PC-9 (cell line): Measurements from ENCODE around the gene ANKRD63. TPM values are rescaled to one million over a fixed set of nuclear protein-coding genes. Genes with fewer than 3 reads are reported as not detected.

Experiments used
- BruUV-seq: library from RNA; stranded (reverse); fragments of 400-500 nt; replicated peaks from 2 replicates; lab custom pipeline; 2021; lab: Mats Ljungman, UMichigan
- CTCF ChIA-PET: fragments of 300-600 bp; sonication (Branson Sonifier 250); formaldehyde crosslinking; loops from one replicate; lab custom pipeline; 2022; ENCODE audit warnings: antibody characterized with exemption; lab: Charles Lee
- POLR2A ChIA-PET: fragments of 300-600 bp; sonication (Branson Sonifier 250); formaldehyde crosslinking; loops from one replicate; lab custom pipeline; 2022; ENCODE audit warnings: antibody characterized with exemption; ENCODE audit not compliant: unreplicated experiment; lab: Charles Lee
- DNase-seq, 2 experiments: peaks; one replicate each; pipeline versions ENCODE4 v3.0.0 to v3.0.0-alpha.2; 2015 to 2022; ENCODE audit warnings: mixed read lengths in 1 of 2
- H2AFZ ChIP-seq: fragments of 200-600 bp; sonication (generic); 2 replicates; pipeline ENCODE4 v1.8.1; 2017; ENCODE audit warnings: antibody characterized with exemption
- H3F3A ChIP-seq: fragments of 200-600 bp; sonication (generic); 2 replicates; pipeline ENCODE4 v1.8.1; 2017; ENCODE audit warnings: antibody characterized with exemption, mild to moderate bottlenecking, low read depth; ENCODE audit not compliant: insufficient read depth
- H3K27ac ChIP-seq: fragments of 200-600 bp; sonication (generic); 2 replicates; pipeline ENCODE4 v1.6.1; 2016; ENCODE audit warnings: mixed run types
- H3K27me3 ChIP-seq: fragments of 200-600 bp; sonication (generic); 2 replicates; pipeline ENCODE4 v1.6.1; 2016; ENCODE audit warnings: low read depth, mixed run types; ENCODE audit not compliant: insufficient read depth
- H3K36me3 ChIP-seq: fragments of 200-600 bp; sonication (generic); 2 replicates; pipeline ENCODE4 v1.6.1; 2016; ENCODE audit warnings: low read depth, mixed run types
- H3K4me1 ChIP-seq: fragments of 200-600 bp; sonication (generic); replicated peaks from 2 replicates; pipeline ENCODE4 v1.6.1; 2016; ENCODE audit warnings: mixed run types; ENCODE audit not compliant: insufficient read depth
- H3K4me2 ChIP-seq: fragments of 200-600 bp; sonication (generic); 2 replicates; pipeline ENCODE4 v1.6.1; 2017; ENCODE audit warnings: mixed run types
- H3K4me3 ChIP-seq: fragments of 200-600 bp; sonication (generic); 2 replicates; pipeline ENCODE4 v1.6.1; 2016; ENCODE audit warnings: mixed run types
- H3K79me2 ChIP-seq: fragments of 200-600 bp; sonication (generic); 2 replicates; pipeline ENCODE4 v1.6.1; 2017; ENCODE audit warnings: low read depth, mixed run types
- H3K9me2 ChIP-seq: fragments of 200-600 bp; sonication (generic); 2 replicates; pipeline ENCODE4 v1.8.1; 2017; ENCODE audit warnings: mild to moderate bottlenecking; ENCODE audit not compliant: insufficient read depth
- H3K9me3 ChIP-seq: fragments of 200-600 bp; sonication (generic); 2 replicates; pipeline ENCODE4 v1.8.1; 2016; ENCODE audit warnings: low read depth; ENCODE audit not compliant: insufficient read depth
- H4K20me1 ChIP-seq: fragments of 200-600 bp; sonication (generic); 2 replicates; pipeline ENCODE4 v1.8.1; 2017; ENCODE audit not compliant: insufficient read depth
- EZH2 ChIP-seq: fragments of 200-600 bp; sonication (generic); IDR thresholded peaks from 2 replicates; pipeline ENCODE4 v1.8.0; 2017; ENCODE audit warnings: antibody characterized with exemption, low read depth
- intact Hi-C: fragments of 100-400 bp; cut with micrococcal nuclease; formaldehyde crosslinking; loops from one replicate; pipeline ENCODE4 v1.10.0; 2022; ENCODE audit not compliant: unreplicated experiment
- total RNA-seq: library from RNA; stranded (reverse); gene quantifications from 2 replicates; pipeline ENCODE4 v1.2.3, GENCODE V29; 2021
- TF ChIP-seq, protein P1 (sequence below): fragments of 200-600 bp; sonication (generic); conservative IDR thresholded peaks from 2 replicates; pipeline ENCODE4 v1.6.1; 2017; ENCODE audit warnings: mixed run types, antibody characterized with exemption, mild to moderate bottlenecking, moderate library complexity

The ANKRD63 gene
- total RNA-seq, 1 experiment from 2014 or later = not detected

DNA sequence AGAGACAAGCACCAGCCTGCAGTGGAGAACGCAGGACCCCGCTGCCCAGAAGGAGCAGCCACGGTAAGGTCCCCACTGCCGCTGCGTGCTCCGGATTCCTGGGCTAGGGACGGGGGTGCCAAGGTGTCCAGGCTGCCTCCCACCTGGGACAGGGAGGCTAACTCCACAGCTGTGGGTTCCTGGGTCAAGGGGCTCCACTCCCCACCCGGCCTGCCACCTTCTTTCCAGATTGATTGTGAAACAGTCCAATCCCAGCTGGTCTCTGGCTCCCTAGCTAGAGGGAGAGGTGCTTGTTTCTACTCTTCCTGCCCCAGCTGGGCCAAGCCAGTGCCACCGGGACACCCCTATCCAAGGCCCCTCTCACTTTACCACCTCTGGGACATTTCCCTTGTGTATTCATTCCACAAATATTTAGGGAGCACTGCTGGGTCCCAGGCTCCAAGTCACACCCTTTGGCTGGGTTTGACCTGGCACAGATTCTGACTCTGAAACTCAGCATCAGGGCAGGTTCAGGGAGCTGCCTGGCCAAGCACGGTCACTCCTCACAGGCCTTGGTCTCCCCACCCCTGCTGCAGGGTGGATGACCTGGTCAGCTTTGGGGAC lies 42.1 kb downstream of the ANKRD63 start:
- TF ChIP-seq, protein P1, sequence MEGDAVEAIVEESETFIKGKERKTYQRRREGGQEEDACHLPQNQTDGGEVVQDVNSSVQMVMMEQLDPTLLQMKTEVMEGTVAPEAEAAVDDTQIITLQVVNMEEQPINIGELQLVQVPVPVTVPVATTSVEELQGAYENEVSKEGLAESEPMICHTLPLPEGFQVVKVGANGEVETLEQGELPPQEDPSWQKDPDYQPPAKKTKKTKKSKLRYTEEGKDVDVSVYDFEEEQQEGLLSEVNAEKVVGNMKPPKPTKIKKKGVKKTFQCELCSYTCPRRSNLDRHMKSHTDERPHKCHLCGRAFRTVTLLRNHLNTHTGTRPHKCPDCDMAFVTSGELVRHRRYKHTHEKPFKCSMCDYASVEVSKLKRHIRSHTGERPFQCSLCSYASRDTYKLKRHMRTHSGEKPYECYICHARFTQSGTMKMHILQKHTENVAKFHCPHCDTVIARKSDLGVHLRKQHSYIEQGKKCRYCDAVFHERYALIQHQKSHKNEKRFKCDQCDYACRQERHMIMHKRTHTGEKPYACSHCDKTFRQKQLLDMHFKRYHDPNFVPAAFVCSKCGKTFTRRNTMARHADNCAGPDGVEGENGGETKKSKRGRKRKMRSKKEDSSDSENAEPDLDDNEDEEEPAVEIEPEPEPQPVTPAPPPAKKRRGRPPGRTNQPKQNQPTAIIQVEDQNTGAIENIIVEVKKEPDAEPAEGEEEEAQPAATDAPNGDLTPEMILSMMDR = no peak
- TF ChIP-seq EZH2 = no peak
- Histone ChIP-seq H2AFZ (no peak overlapping the region), H3K4me2 (peak overlapping the region; percentile 42), H3K4me1 (peaks cover 49% of the 10 kb centered on the region), H3K79me2 (no peaks in the 10 kb centered on the region), H3K4me3 (no peak overlapping the region), H3K27me3 (no peaks in the 10 kb centered on the region), H3K9me2 (no peaks in the 10 kb centered on the region), H3K36me3 (no peaks in the 10 kb centered on the region), H3K9me3 (no peaks in the 10 kb centered on the region), H3K27ac (no peak overlapping the region), H4K20me1 (no peaks in the 10 kb centered on the region), H3F3A (peaks cover 19% of the 10 kb centered on the region)
- DNase-seq = no peak
- intact Hi-C loops = no loop called here
- CTCF ChIA-PET = interaction anchor here (1.7 kb wide), 1 partner anchor 23 kb away, joined by 6 read pairs; no protein-coding TSS in a partner anchor
- BruUV-seq = no TSS peak
- POLR2A ChIA-PET = no interaction called here

DNA sequence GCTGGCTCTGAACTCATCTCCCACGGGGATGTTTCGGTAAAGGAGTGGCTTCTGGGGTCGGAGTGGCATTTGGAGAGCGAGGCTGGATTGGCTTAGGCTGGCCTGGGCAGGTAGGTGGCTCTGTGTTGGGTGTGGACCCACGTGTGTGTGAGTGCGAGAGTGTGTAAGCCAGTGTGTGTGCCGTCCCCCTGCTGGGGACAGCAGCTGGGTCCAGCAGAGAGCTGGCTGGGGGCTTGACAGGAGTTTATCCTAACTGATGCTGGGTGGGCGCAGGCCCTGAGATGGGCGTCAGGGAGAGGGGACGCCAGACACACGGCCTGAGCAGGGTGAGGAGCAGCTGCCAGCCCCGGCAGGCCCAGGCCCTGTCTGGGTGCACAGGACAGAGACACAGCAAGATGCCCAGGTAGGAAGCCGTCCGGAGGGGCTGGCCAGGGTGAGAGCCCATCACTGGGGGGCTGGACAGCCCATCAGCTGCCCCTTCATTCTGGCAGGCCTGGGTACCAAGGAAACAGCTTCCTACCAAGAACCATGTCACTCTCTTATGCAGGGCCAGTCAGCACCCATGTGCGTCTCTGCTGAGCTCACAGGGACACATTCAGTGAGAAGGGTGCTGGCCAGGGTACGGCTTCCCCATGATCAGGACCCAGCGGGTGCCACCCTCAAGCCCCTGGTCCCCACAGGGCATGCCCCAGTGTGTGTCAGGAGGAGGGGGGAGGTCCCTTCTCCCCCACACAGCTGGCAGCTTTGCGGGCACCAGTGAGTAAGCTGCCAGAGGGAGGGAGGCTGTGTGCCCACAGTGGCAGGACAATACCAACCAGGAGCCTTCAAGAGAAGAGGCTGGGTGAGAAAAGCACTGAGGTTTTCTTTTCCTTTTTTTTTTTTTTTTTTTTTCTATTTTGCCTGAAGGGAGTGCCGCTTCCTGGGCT lies 42.9 kb downstream of the ANKRD63 start:
- TF ChIP-seq, protein P1 = no peak
- TF ChIP-seq EZH2 = no peak
- peak overlapping the region; percentile 88 for H3K4me2 ChIP-seq
- peaks cover 13% of the 10 kb centered on the region for H3F3A ChIP-seq
- DNase-seq = no peak
- H3K79me2 ChIP-seq = no peaks in the 10 kb centered on the region
- H3K9me2 ChIP-seq = no peaks in the 10 kb centered on the region
- H3K9me3 ChIP-seq = no peaks in the 10 kb centered on the region
- intact Hi-C loops = loop anchor here (2.0 kb wide), 1 partner anchor 27 kb away; no protein-coding TSS in a partner anchor
- H3K36me3 ChIP-seq = no peaks in the 10 kb centered on the region
- no peak overlapping the region for H3K27ac ChIP-seq
- no TSS peak for BruUV-seq
- no peaks in the 10 kb centered on the region for H3K27me3 ChIP-seq
- H4K20me1 ChIP-seq = no peaks in the 10 kb centered on the region
- H3K4me3 ChIP-seq = no peak overlapping the region
- CTCF ChIA-PET = interaction anchor here (0.6 to 2.3 kb wide), 4 partner anchors 22 to 34 kb away, joined by 5 to 28 read pairs (median 6); no protein-coding TSS in a partner anchor
- peaks cover 49% of the 10 kb centered on the region for H3K4me1 ChIP-seq
- POLR2A ChIA-PET = interaction anchor here (0.6 kb wide), 2 partner anchors 174 to 204 kb away, joined by 5 to 6 read pairs; no protein-coding TSS in a partner anchor
- no peak overlapping the region for H2AFZ ChIP-seq

DNA sequence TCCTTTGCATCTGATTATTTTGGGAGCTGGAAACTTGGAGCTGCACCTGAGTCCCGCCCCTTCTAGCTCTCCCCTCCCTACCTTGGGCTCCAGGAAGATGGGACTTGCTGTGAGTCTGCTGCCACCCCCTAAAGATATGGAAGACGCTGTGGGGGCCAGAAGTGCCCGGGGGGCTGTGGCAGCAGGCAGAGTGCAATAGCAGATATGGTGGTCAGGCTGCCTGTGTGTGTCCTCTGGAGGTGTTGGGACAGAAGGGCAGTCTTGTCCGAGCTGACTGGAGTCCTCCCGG lies 43.5 kb downstream of the ANKRD63 start:
- no peaks in the 10 kb centered on the region for H4K20me1 ChIP-seq
- peak overlapping the region; percentile 48; the same call in 1 of the 2 replicates for H3K4me3 ChIP-seq
- peak overlapping the region; percentile 88 for H3K4me2 ChIP-seq
- ChIA-PET CTCF (interaction anchor here (0.6 to 2.3 kb wide), 4 partner anchors 21 to 35 kb away, joined by 5 to 28 read pairs (median 6); no protein-coding TSS in a partner anchor), POLR2A (interaction anchor here (0.5 to 0.6 kb wide), 4 partner anchors 14 to 204 kb away, joined by 3 to 6 read pairs (median 4); no protein-coding TSS in a partner anchor)
- no peaks in the 10 kb centered on the region for H3K9me3 ChIP-seq
- no peak for DNase-seq
- peaks cover 49% of the 10 kb centered on the region for H3K4me1 ChIP-seq
- no peaks in the 10 kb centered on the region for H3K9me2 ChIP-seq
- H3K79me2 ChIP-seq = no peaks in the 10 kb centered on the region
- H3F3A ChIP-seq = peaks cover 11% of the 10 kb centered on the region; the same call in 1 of the 2 replicates
- H3K27ac ChIP-seq = no peak overlapping the region
- no TSS peak for BruUV-seq
- H3K36me3 ChIP-seq = no peaks in the 10 kb centered on the region
- H3K27me3 ChIP-seq = no peaks in the 10 kb centered on the region
- intact Hi-C loops = loop anchor here (2.0 kb wide), 1 partner anchor 27 kb away; no protein-coding TSS in a partner anchor
- no peak overlapping the region for H2AFZ ChIP-seq
- no peak for TF ChIP-seq EZH2
- TF ChIP-seq, protein P1 = no peak
